Lower leg skin (tissue), 4 donors: ENCODE measurements around the gene TMEM38A. TPM values are rescaled to one million over a fixed set of nuclear protein-coding genes. Genes with fewer than 3 reads are reported as not detected.
A peak's percentile ranks its signal among the peaks of the same experiment; 100 is the strongest.

Source experiments
- DNase-seq, 2 donors: peaks; one replicate each; pipeline ENCODE4 v3.0.0-alpha.2; 2019; ENCODE audit warnings: low spot score in 2 of 2
- H3K4me3 ChIP-seq: fragments of 200-600 bp; sonication (generic); 2 replicates; pipeline ENCODE4 v1.5.1; 2017; ENCODE audit warnings: mild to moderate bottlenecking, low read depth; ENCODE audit not compliant: poor library complexity, severe bottlenecking
- POLR2A ChIP-seq, 2 donors: fragments of 450-650 bp; IDR thresholded peaks; one replicate each; pipeline ENCODE4 v1.6.1; 2016 to 2017; ENCODE audit warnings: antibody characterized with exemption in 2 of 2, mild to moderate bottlenecking in 1 of 2, moderate library complexity in 1 of 2
- WGBS, 2 donors: methylation state at CpG; one replicate each; pipeline ENCODE4 v1.1.5; 2018; 5-methylcytosine and 5-hydroxymethylcytosine counted together
- intact Hi-C: fragments of 100-400 bp; cut with DNase I; formaldehyde crosslinking; loops from one replicate; pipeline ENCODE4 v1.15.0; 2023; ENCODE audit warnings: low total_unique reads
- total RNA-seq, 4 donors: library from RNA; depleted of rRNA; stranded (reverse); fragments of >200 nt; gene quantifications; one replicate each; pipeline ENCODE4 v1.1.0, GENCODE V29; 2016
- TF ChIP-seq, protein P1 (sequence below), 3 donors: fragments of 450-650 bp; IDR thresholded peaks; one replicate each; pipeline ENCODE4 v1.5.1; 2016; ENCODE audit warnings: antibody characterized with exemption in 3 of 3, mild to moderate bottlenecking in 3 of 3, moderate library complexity in 2 of 3

Gene TMEM38A
- total RNA-seq, 4 donors from 2014 or later, result 1.3 to 3.2 (median 2.2) TPM

GRCh38 chr19:16623576-16623975 lies 37.4 kb upstream of the TMEM38A start:
- no peak overlapping the region for H3K4me3 ChIP-seq
- DNase-seq, result no peak
- TF ChIP-seq, protein P1, sequence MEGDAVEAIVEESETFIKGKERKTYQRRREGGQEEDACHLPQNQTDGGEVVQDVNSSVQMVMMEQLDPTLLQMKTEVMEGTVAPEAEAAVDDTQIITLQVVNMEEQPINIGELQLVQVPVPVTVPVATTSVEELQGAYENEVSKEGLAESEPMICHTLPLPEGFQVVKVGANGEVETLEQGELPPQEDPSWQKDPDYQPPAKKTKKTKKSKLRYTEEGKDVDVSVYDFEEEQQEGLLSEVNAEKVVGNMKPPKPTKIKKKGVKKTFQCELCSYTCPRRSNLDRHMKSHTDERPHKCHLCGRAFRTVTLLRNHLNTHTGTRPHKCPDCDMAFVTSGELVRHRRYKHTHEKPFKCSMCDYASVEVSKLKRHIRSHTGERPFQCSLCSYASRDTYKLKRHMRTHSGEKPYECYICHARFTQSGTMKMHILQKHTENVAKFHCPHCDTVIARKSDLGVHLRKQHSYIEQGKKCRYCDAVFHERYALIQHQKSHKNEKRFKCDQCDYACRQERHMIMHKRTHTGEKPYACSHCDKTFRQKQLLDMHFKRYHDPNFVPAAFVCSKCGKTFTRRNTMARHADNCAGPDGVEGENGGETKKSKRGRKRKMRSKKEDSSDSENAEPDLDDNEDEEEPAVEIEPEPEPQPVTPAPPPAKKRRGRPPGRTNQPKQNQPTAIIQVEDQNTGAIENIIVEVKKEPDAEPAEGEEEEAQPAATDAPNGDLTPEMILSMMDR (IDR thresholded peaks at IDR 0.05), result no peak
- no peak for TF ChIP-seq POLR2A (IDR thresholded peaks at IDR 0.05)
- 72 to 77% methylated on average over 6 of the region's 6 CpGs for WGBS, 2 donors
- intact Hi-C loops, result loop anchor here (5.0 kb wide), 1 partner anchor 1166 kb away; no protein-coding TSS in a partner anchor

DNA sequence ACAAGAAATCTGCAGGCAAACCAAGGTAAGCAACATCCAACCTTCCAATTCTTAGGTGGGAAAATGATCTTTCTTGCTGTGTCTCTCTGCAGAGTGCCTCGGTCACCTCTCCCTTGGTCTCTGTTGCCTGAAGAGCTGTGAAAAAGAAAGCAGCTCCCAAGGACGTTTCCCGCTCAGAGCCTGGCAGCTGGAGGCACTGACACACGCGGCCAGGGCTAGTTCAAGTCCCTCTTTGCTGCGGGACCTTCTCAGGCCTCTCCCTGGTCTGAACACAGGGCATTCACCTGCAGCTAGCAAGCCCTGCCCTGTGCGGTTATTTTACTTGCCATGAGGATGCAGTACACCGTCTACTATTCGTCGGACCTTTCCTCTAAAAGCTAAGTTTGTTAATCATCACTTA lies 36.7 kb upstream of the TMEM38A start:
- H3K4me3 ChIP-seq, result no peak overlapping the region
- 79 to 82% methylated on average over 10 of the region's 10 CpGs for WGBS, 2 donors
- intact Hi-C loops, result loop anchor here (5.0 kb wide), 1 partner anchor 1167 kb away; no protein-coding TSS in a partner anchor
- DNase-seq, result no peak
- no peak for TF ChIP-seq POLR2A (IDR thresholded peaks at IDR 0.05)
- TF ChIP-seq, protein P1 (IDR thresholded peaks at IDR 0.05), result no peak

DNA sequence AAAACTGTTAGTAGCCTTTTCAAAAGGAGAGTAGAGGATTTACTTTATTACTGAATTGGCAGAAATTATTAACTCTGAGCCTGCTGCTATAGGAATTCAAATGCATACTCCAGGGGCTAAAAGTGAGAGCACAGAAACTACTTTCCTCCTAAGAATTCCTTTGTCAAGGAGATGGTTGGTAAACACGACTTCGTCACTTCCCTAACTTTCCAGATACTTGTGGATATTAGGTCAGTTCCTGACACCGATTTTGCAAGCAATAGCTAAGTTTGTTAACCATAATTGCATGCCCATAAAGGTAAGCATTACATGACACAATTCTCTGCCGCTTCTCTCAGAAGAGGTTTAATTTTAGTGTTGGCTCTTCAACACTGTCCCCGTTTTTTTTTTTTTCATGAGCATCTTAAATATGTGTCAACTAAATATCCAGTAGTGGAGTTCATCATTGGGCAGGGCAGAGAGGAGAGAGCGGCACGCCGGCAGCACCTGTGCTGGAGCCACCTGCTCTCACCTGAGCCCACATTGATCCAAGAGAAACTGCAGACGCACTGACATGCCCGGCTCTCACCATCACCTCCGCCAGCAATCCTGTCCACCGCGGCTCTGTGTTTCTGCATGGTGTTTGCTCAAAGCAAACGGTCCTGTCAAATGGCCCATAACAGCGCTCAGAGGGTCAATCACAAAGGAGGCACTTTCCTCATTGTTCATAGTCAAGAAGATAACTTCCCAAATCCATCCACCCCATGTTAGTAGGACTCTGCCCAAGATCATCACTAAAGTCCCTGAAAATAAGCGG lies 35.6 kb upstream of the TMEM38A start:
- DNase-seq, result no peak
- H3K4me3 ChIP-seq, result no peak overlapping the region
- 77 to 82% methylated on average over 16 of the region's 16 CpGs for WGBS, 2 donors
- intact Hi-C loops, result no loop called here
- no peak for TF ChIP-seq POLR2A (IDR thresholded peaks at IDR 0.05)
- TF ChIP-seq, protein P1 (IDR thresholded peaks at IDR 0.05), result no peak

GRCh38 chr19:16626796-16627192 lies 34.1 kb upstream of the TMEM38A start:
- no peak for TF ChIP-seq POLR2A (IDR thresholded peaks at IDR 0.05)
- TF ChIP-seq, protein P1 (IDR thresholded peaks at IDR 0.05), result no peak
- H3K4me3 ChIP-seq, result peak overlapping the region; percentile 97
- no peak for DNase-seq
- WGBS, 2 donors, result 2 to 4% methylated on average over 12 of the region's 12 CpGs
- intact Hi-C loops, result no loop called here

- WGBS, 2 donors, result 0% methylated on average over 49 of the region's 52 CpGs
- TF ChIP-seq, protein P1 (IDR thresholded peaks at IDR 0.05), result no peak
- TF ChIP-seq POLR2A (IDR thresholded peaks at IDR 0.05), result no peak
Observed at GRCh38 chr19:16627193-16627927, 33.6 kb upstream of the TMEM38A start.

More at GRCh38 chr19:16627193-16627927, 33.6 kb upstream of the TMEM38A start:
- peak; percentile 18 to 88 for DNase-seq
- H3K4me3 ChIP-seq, result peak overlapping the region; percentile 97
- intact Hi-C loops, result no loop called here
